A673 (cell line): ENCODE measurements around the gene TERT. TPM values are rescaled to one million over a fixed set of nuclear protein-coding genes. Genes with fewer than 3 reads are reported as not detected.

Source experiments
- BruUV-seq: library from RNA; stranded (reverse); fragments of 400-500 nt; replicated peaks from 2 replicates; lab custom pipeline; 2021; lab: Mats Ljungman, UMichigan
- CTCF ChIA-PET: fragments of 300-600 bp; sonication (Branson Sonifier 250); formaldehyde crosslinking; loops from one replicate; lab custom pipeline; 2022; ENCODE audit warnings: antibody characterized with exemption; lab: Charles Lee
- POLR2A ChIA-PET: fragments of 300-600 bp; sonication (Branson Sonifier 250); formaldehyde crosslinking; loops from one replicate; lab custom pipeline; 2022; ENCODE audit warnings: antibody characterized with exemption; ENCODE audit not compliant: low non-redundant PET; lab: Charles Lee
- DNase-seq: peaks from one replicate; pipeline ENCODE4 v3.0.0-alpha.2; 2015; ENCODE audit warnings: low spot score
- H3K27ac ChIP-seq: fragments of 200-600 bp; sonication (generic); 2 replicates; pipeline ENCODE4 v1.5.1; 2016; ENCODE audit warnings: mixed run types, low read depth, mild to moderate bottlenecking, mixed read lengths, antibody characterized with exemption, low read length; ENCODE audit not compliant: poor library complexity, severe bottlenecking
- H3K27me3 ChIP-seq: fragments of 200-600 bp; sonication (generic); replicated peaks from 2 replicates; pipeline ENCODE4 v1.6.1; 2017; ENCODE audit warnings: mixed run types, low read depth, mild to moderate bottlenecking, mixed read lengths, antibody characterized with exemption, low read length; ENCODE audit not compliant: insufficient read depth, poor library complexity
- H3K36me3 ChIP-seq: fragments of 200-600 bp; sonication (generic); 2 replicates; pipeline ENCODE4 v1.6.1; 2016; ENCODE audit warnings: mixed run types, mild to moderate bottlenecking, mixed read lengths, antibody characterized with exemption, low read length; ENCODE audit not compliant: insufficient read depth, poor library complexity, severe bottlenecking
- H3K4me1 ChIP-seq: fragments of 200-600 bp; sonication (generic); 2 replicates; pipeline ENCODE4 v1.6.1; 2017; ENCODE audit warnings: mixed run types, mild to moderate bottlenecking, mixed read lengths, antibody characterized with exemption, low read length; ENCODE audit not compliant: insufficient read depth, poor library complexity, severe bottlenecking
- H3K4me3 ChIP-seq: fragments of 200-600 bp; sonication (generic); 2 replicates; pipeline ENCODE4 v1.5.1; 2016; ENCODE audit warnings: low read depth, mixed run types, mild to moderate bottlenecking, mixed read lengths, low read length; ENCODE audit not compliant: poor library complexity, severe bottlenecking
- H3K9me3 ChIP-seq: fragments of 200-600 bp; sonication (generic); 2 replicates; pipeline ENCODE4 v1.6.1; 2016; ENCODE audit warnings: mixed run types, low read depth, mild to moderate bottlenecking, mixed read lengths, antibody characterized with exemption, low read length; ENCODE audit not compliant: poor library complexity, severe bottlenecking
- EZH2 ChIP-seq: fragments of 200-600 bp; sonication (generic); IDR thresholded peaks from 2 replicates; pipeline ENCODE4 v1.6.1; 2017; ENCODE audit warnings: borderline replicate concordance, low read depth, mild to moderate bottlenecking, mixed read lengths, antibody characterized with exemption, low read length; ENCODE audit not compliant: poor library complexity, severe bottlenecking
- intact Hi-C: fragments of 100-400 bp; cut with micrococcal nuclease; formaldehyde crosslinking; loops from one replicate; pipeline ENCODE4 v1.10.0; 2022; ENCODE audit not compliant: unreplicated experiment
- total RNA-seq: library from RNA; stranded (reverse); gene quantifications from 2 replicates; pipeline ENCODE4 v1.2.3, GENCODE V29; 2021
- TF ChIP-seq, protein P1 (sequence below): fragments of 300-800, 200-600 bp; sonication (generic); conservative IDR thresholded peaks from 2 replicates; pipeline ENCODE4 v1.5.1; 2017; ENCODE audit warnings: low read depth, mild to moderate bottlenecking, antibody characterized with exemption, low read length, moderate library complexity, mixed read lengths

TERT gene
- total RNA-seq, 1 experiment from 2014 or later, result 14.2 TPM

DNA sequence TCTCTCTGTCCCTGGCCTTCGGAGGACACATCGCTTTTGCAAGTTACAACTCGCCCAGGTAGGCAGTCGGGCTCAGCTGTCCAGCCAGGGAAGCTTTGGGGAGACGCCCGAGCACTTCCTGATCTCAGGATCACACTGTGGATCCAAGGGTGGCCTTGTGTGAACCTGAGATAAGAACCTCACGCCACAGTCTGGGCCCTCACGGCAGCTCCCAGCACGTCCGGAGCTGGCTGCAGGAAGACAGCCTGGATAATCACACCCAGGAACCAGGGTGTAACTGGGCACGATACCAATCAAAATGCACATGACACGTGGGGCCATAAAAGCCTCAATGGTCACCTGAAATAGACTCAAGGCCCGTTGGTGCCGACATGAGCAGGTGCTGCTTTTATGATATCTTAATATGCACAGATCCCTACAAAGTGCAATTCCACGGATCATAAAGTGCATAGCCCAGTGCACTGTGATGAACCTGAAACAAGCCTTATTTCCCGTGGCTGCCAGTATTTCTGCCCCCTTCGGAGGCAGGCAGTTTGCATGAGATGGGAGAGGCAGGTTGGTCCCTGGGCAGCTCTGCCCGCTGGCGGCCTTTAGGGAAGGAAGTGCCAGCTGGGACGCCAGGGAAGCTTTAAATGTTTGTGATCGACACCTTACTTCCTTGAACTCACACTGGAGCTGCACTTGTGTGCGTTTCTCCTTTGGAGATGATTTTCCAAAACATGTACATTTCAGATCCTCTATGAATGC lies 55.2 kb downstream of the TERT start:
- TF ChIP-seq EZH2, result no peak
- TF ChIP-seq, protein P1, sequence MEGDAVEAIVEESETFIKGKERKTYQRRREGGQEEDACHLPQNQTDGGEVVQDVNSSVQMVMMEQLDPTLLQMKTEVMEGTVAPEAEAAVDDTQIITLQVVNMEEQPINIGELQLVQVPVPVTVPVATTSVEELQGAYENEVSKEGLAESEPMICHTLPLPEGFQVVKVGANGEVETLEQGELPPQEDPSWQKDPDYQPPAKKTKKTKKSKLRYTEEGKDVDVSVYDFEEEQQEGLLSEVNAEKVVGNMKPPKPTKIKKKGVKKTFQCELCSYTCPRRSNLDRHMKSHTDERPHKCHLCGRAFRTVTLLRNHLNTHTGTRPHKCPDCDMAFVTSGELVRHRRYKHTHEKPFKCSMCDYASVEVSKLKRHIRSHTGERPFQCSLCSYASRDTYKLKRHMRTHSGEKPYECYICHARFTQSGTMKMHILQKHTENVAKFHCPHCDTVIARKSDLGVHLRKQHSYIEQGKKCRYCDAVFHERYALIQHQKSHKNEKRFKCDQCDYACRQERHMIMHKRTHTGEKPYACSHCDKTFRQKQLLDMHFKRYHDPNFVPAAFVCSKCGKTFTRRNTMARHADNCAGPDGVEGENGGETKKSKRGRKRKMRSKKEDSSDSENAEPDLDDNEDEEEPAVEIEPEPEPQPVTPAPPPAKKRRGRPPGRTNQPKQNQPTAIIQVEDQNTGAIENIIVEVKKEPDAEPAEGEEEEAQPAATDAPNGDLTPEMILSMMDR, result no peak
- Histone ChIP-seq H3K27me3 (peaks cover 37% of the 10 kb centered on the region), H3K27ac (no peak overlapping the region), H3K4me1 (no peaks in the 10 kb centered on the region), H3K9me3 (no peaks in the 10 kb centered on the region), H3K4me3 (no peak overlapping the region), H3K36me3 (no peaks in the 10 kb centered on the region)
- DNase-seq, result no peak
- CTCF ChIA-PET, result no interaction called here
- intact Hi-C loops, result no loop called here
- POLR2A ChIA-PET, result no interaction called here
- no TSS peak for BruUV-seq

- Histone ChIP-seq H3K27me3 (peaks cover 4% of the 10 kb centered on the region), H3K4me3 (no peak overlapping the region), H3K27ac (no peak overlapping the region), H3K9me3 (no peaks in the 10 kb centered on the region), H3K36me3 (no peaks in the 10 kb centered on the region), H3K4me1 (no peaks in the 10 kb centered on the region)
- TF ChIP-seq, protein P1, result no peak
- TF ChIP-seq EZH2, result no peak
- no peak for DNase-seq
- intact Hi-C loops, result no loop called here
- ChIA-PET POLR2A (no interaction called here), CTCF (interaction anchor here (1.3 kb wide), 1 partner anchor 62 kb away, joined by 5 read pairs; no protein-coding TSS in a partner anchor)
- BruUV-seq, result no TSS peak
These were observed 59.0 kb downstream of the TERT start for GRCh38 chr5:1235838-1236237.

GRCh38 chr5:1235379-1235778 lies 59.5 kb downstream of the TERT start:
- peak; percentile 16 for DNase-seq
- no peak overlapping the region for H3K4me3 ChIP-seq
- H3K36me3 ChIP-seq, result no peaks in the 10 kb centered on the region
- intact Hi-C loops, result no loop called here
- H3K4me1 ChIP-seq, result no peaks in the 10 kb centered on the region
- no TSS peak for BruUV-seq
- no peak overlapping the region for H3K27ac ChIP-seq
- ChIA-PET POLR2A (no interaction called here), CTCF (interaction anchor here (0.6 to 1.3 kb wide), 2 partner anchors 61 to 66 kb away, joined by 3 to 5 read pairs; no protein-coding TSS in a partner anchor)
- H3K27me3 ChIP-seq, result no peaks in the 10 kb centered on the region
- H3K9me3 ChIP-seq, result no peaks in the 10 kb centered on the region
- TF ChIP-seq EZH2, result no peak
- TF ChIP-seq, protein P1, result 0 out of 2 replicates have a peak, but pooled peaks have one; percentile 36
